ENCODE data around the gene ARHGAP23.

DNA sequence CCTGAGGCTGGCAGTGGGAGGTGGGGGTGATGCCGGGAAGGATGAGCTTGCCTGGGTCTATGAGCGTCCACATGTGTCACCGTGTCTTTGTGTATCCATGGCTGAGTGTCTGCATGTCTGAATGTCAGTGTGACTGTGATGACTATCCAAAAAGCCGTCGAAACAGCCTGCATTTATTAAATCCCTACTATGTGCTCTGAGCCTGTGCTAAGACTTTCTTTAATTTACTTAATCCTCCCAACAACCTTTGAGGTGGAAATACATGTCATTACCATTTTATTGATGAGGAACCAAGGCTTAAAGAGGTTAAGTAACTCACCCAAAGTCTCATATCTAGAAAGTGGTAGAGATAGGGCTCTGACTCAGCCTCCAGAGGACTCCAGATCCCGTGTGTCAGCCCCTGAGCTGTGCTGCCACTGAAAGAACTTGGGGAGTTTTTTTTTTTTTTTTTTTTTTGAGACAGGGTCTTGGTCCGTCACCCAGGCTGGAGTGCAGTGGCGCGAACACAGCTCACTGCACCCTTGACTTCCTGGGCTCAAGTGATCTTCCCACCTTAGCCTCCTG is 20.0 kb downstream of the ARHGAP23 start:
- TF ChIP-seq, protein P1, sequence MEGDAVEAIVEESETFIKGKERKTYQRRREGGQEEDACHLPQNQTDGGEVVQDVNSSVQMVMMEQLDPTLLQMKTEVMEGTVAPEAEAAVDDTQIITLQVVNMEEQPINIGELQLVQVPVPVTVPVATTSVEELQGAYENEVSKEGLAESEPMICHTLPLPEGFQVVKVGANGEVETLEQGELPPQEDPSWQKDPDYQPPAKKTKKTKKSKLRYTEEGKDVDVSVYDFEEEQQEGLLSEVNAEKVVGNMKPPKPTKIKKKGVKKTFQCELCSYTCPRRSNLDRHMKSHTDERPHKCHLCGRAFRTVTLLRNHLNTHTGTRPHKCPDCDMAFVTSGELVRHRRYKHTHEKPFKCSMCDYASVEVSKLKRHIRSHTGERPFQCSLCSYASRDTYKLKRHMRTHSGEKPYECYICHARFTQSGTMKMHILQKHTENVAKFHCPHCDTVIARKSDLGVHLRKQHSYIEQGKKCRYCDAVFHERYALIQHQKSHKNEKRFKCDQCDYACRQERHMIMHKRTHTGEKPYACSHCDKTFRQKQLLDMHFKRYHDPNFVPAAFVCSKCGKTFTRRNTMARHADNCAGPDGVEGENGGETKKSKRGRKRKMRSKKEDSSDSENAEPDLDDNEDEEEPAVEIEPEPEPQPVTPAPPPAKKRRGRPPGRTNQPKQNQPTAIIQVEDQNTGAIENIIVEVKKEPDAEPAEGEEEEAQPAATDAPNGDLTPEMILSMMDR (IDR thresholded peaks at IDR 0.05): no peak
- no peak for TF ChIP-seq POLR2A (IDR thresholded peaks at IDR 0.05)
